ENCODE measurements around the gene DUSP2. TPM values are rescaled to one million over a fixed set of nuclear protein-coding genes. Genes with fewer than 3 reads are reported as not detected.

DUSP2 gene
- total RNA-seq, 1 donor from 2014 or later = 494 TPM

- Mint-ChIP-seq H3K27ac (peak overlapping the region; percentile 87), H3K36me3 (ENCODE audit: low read depth) (peaks cover 4% of the 10 kb centered on the region), H3K4me1 (ENCODE audit: low read depth) (peaks cover 72% of the 10 kb centered on the region), H3K27me3 (ENCODE audit: insufficient read depth) (no peaks in the 10 kb centered on the region), H3K4me3 (peak overlapping the region; percentile 65), H3K9me3 (peaks cover 8% of the 10 kb centered on the region)
- no peak for DNase-seq (ENCODE audit: low spot score)
- intact Hi-C loops (cut with micrococcal nuclease) = loop anchor here (5.0 kb wide), 2 partner anchors 149 to 626 kb away; partner anchors contain the start of gene SNRNP200
These were observed 13.3 kb upstream of the DUSP2 start for GRCh38 chr2:96158554-96158940.

GRCh38 chr2:96157649-96158553 lies 12.7 kb upstream of the DUSP2 start:
- H3K36me3 Mint-ChIP-seq (ENCODE audit: low read depth) = peaks cover 4% of the 10 kb centered on the region
- H3K27me3 Mint-ChIP-seq (ENCODE audit: insufficient read depth) = no peaks in the 10 kb centered on the region
- peaks cover 74% of the 10 kb centered on the region for H3K4me1 Mint-ChIP-seq (ENCODE audit: low read depth)
- peaks cover 8% of the 10 kb centered on the region for H3K9me3 Mint-ChIP-seq
- peak; percentile 74 for DNase-seq (ENCODE audit: low spot score)
- peak overlapping the region; percentile 87 for H3K27ac Mint-ChIP-seq
- peak overlapping the region; percentile 65 for H3K4me3 Mint-ChIP-seq
- intact Hi-C loops (cut with micrococcal nuclease) = loop anchor here (1.0 to 5.0 kb wide), 5 partner anchors 10 to 626 kb away; partner anchors contain the start of genes SNRNP200 and STARD7

- intact Hi-C loops (cut with micrococcal nuclease) = loop anchor here (1.0 to 5.0 kb wide), 5 partner anchors 9 to 625 kb away; partner anchors contain the start of genes SNRNP200 and STARD7
- DNase-seq (ENCODE audit: low spot score) = no peak
- peak overlapping the region; percentile 87 for H3K27ac Mint-ChIP-seq
- no peaks in the 10 kb centered on the region for H3K27me3 Mint-ChIP-seq (ENCODE audit: insufficient read depth)
- H3K4me3 Mint-ChIP-seq = peak overlapping the region; percentile 65
- peaks cover 8% of the 10 kb centered on the region for H3K9me3 Mint-ChIP-seq
- peaks cover 4% of the 10 kb centered on the region for H3K36me3 Mint-ChIP-seq (ENCODE audit: low read depth)
- H3K4me1 Mint-ChIP-seq (ENCODE audit: low read depth) = peaks cover 73% of the 10 kb centered on the region
These were observed 11.8 kb upstream of the DUSP2 start for GRCh38 chr2:96156926-96157648.

DNA sequence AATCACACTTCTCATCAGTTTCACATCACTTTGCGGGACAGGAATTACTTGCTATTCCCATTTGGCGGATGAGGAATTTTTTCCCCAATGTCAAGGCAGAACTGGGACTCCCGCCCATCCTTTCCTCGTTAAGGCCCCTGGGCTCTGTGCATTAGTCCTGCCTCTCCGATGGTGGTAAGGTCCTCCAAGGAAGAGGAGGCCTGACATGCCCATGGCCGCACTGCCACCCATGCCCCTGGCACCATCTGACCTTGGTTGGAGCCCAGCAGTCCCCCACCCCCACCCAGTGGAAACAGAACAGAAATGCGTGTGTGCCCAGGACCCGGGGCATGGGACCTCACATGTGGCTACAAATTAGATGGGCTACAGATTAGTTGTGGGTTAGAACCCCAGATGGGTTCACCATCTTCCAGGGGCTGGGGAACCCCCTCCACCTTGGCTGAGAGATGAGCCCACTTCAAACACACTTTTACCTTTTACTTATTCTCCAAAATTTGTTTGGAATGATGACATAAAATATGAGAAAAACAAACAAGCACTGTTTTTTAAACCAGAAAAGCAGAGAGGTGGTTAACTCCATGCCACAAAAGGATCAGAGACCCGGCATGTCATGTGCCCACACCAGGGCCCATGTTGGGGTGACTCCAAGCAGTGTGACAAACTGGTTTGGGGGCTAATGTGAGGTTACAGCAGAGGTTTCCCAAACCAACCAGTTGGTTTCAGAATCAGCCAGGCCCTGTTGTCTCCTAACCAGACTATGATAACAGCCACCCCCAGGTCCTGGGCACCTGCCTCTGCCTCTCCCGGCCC lies 11.0 kb upstream of the DUSP2 start:
- Mint-ChIP-seq H3K27ac (peak overlapping the region; percentile 87), H3K9me3 (peaks cover 8% of the 10 kb centered on the region), H3K27me3 (ENCODE audit: insufficient read depth) (no peaks in the 10 kb centered on the region), H3K4me3 (peak overlapping the region; percentile 65), H3K36me3 (ENCODE audit: low read depth) (peaks cover 4% of the 10 kb centered on the region), H3K4me1 (ENCODE audit: low read depth) (peaks cover 75% of the 10 kb centered on the region)
- peak; percentile 37 for DNase-seq (ENCODE audit: low spot score)
- intact Hi-C loops (cut with micrococcal nuclease) = loop anchor here (2.0 to 5.0 kb wide), 3 partner anchors 53 to 624 kb away; partner anchors contain the start of genes SNRNP200 and STARD7

DNA sequence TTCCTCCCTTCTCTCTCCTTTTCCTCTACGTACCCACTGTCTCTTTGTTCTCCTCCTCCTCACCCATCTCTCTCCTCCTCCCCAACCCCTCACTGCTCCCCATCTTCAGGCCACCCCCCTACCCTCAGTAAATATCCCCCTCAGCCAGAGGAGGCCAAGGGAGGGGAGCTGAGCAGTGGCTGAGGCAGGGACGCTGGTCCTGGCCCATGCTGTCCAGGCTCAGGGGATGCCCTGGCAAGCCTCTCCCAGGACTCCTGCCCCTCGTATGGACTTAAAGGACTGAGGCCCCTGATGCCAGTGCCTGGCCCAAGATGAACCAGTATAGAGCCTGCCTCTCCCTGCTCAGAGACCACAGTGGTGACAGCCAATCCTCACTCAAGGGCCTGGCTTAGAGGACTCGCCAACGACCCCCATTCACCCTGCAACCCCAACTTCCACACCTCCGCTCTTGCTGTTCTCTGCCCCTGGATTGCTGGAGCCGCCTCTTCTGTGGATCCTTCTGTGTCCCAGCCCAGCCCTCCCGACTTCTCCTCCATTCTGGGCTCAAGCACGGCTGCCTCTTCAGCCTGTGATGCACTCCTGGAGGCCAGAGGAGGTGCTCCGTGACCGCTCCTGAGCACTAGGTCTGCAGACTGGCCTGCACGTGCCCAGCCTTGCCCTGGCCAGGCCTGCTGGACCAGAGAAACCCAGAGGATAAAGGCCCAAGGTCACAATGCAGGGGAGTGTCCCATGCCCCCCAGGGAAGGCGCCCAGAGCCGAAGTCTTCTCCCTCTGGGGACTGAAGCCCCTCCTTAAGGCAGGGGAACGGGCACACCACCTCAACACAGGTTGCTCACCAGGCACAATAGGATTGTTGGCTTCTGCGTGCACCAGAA lies 9.5 kb upstream of the DUSP2 start:
- H3K4me3 Mint-ChIP-seq = no peak overlapping the region
- intact Hi-C loops (cut with micrococcal nuclease) = loop anchor here (5.0 kb wide), 2 partner anchors 153 to 622 kb away; partner anchors contain the start of gene SNRNP200
- H3K9me3 Mint-ChIP-seq = no peaks in the 10 kb centered on the region
- DNase-seq (ENCODE audit: low spot score) = no peak
- peak overlapping the region; percentile 87 for H3K27ac Mint-ChIP-seq
- H3K27me3 Mint-ChIP-seq (ENCODE audit: insufficient read depth) = no peaks in the 10 kb centered on the region
- no peaks in the 10 kb centered on the region for H3K36me3 Mint-ChIP-seq (ENCODE audit: low read depth)
- peaks cover 72% of the 10 kb centered on the region for H3K4me1 Mint-ChIP-seq (ENCODE audit: low read depth)

DNA sequence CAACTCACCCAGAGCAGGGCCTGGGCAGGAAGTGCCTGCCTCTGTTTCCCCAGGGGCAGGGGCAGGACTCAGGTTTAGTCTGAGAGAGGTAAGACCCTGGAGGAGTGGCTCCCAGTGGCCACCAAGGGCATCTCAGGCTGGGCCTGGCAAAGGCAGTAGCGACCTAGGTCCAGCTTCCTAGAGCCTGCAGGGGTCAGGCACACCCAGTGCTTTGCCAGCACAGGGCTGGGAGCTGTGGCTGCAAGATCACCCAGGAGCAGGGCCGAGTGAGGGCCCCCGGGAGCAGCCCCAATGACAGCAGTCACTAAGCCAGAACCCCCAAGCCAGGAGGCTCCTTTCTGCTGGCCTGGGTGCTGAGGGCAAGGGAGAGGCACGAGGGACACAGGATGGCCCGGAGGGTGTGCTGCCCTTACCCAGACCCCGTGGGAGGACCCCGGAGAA lies 8.8 kb upstream of the DUSP2 start:
- Mint-ChIP-seq H3K27me3 (ENCODE audit: insufficient read depth) (no peaks in the 10 kb centered on the region), H3K4me3 (no peak overlapping the region), H3K9me3 (no peaks in the 10 kb centered on the region), H3K4me1 (ENCODE audit: low read depth) (peaks cover 68% of the 10 kb centered on the region), H3K36me3 (ENCODE audit: low read depth) (no peaks in the 10 kb centered on the region), H3K27ac (no peak overlapping the region)
- DNase-seq (ENCODE audit: low spot score) = no peak
- intact Hi-C loops (cut with micrococcal nuclease) = no loop called here

DNA sequence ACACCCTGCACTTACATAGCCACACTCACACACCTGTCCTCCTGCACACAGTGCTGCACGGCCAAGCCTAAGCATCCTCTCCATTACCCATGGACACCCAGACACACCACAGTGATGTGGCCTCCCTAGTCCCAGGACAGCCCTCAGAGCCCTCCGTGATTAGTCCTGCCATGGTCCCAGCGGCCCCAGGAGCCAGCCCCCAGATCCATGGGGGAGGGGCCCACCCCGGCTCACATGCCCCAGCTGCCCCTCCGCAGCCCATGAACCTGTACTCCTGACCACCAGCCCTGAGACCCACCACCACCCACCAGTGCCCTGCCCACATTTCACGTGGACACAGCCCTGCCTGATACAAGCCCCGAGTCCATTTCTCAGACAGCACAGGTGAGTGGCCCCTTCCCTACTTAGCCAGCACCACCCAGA lies 8.1 kb upstream of the DUSP2 start:
- Mint-ChIP-seq H3K36me3 (ENCODE audit: low read depth) (no peaks in the 10 kb centered on the region), H3K27ac (peak overlapping the region; percentile 70), H3K27me3 (ENCODE audit: insufficient read depth) (no peaks in the 10 kb centered on the region), H3K9me3 (no peaks in the 10 kb centered on the region), H3K4me3 (no peak overlapping the region), H3K4me1 (ENCODE audit: low read depth) (peaks cover 74% of the 10 kb centered on the region)
- intact Hi-C loops (cut with micrococcal nuclease) = no loop called here
- DNase-seq (ENCODE audit: low spot score) = no peak

GRCh38 chr2:96152304-96153161 lies 7.3 kb upstream of the DUSP2 start:
- intact Hi-C loops (cut with micrococcal nuclease) = no loop called here
- peak overlapping the region; percentile 70 for H3K27ac Mint-ChIP-seq
- H3K27me3 Mint-ChIP-seq (ENCODE audit: insufficient read depth) = no peaks in the 10 kb centered on the region
- no peaks in the 10 kb centered on the region for H3K9me3 Mint-ChIP-seq
- no peak for DNase-seq (ENCODE audit: low spot score)
- H3K4me3 Mint-ChIP-seq = no peak overlapping the region
- no peaks in the 10 kb centered on the region for H3K36me3 Mint-ChIP-seq (ENCODE audit: low read depth)
- peaks cover 74% of the 10 kb centered on the region for H3K4me1 Mint-ChIP-seq (ENCODE audit: low read depth)

- Mint-ChIP-seq H3K9me3 (no peaks in the 10 kb centered on the region), H3K4me1 (ENCODE audit: low read depth) (peaks cover 74% of the 10 kb centered on the region), H3K4me3 (no peak overlapping the region), H3K27me3 (ENCODE audit: insufficient read depth) (no peaks in the 10 kb centered on the region), H3K36me3 (ENCODE audit: low read depth) (no peaks in the 10 kb centered on the region), H3K27ac (peak overlapping the region; percentile 26)
- intact Hi-C loops (cut with micrococcal nuclease) = no loop called here
- DNase-seq (ENCODE audit: low spot score) = no peak
These were observed 6.5 kb upstream of the DUSP2 start for GRCh38 chr2:96151595-96152303.

GRCh38 chr2:96150791-96151594 lies 5.8 kb upstream of the DUSP2 start:
- Mint-ChIP-seq H3K27ac (peak overlapping the region; percentile 26), H3K9me3 (no peaks in the 10 kb centered on the region)

More at GRCh38 chr2:96150791-96151594, 5.8 kb upstream of the DUSP2 start:
- Mint-ChIP-seq H3K36me3 (ENCODE audit: low read depth) (no peaks in the 10 kb centered on the region), H3K4me3 (no peak overlapping the region), H3K27me3 (ENCODE audit: insufficient read depth) (no peaks in the 10 kb centered on the region), H3K4me1 (ENCODE audit: low read depth) (peaks cover 74% of the 10 kb centered on the region)
- DNase-seq (ENCODE audit: low spot score) = no peak
- intact Hi-C loops (cut with micrococcal nuclease) = no loop called here

Data from activated T-helper 1 cell treated with anti-CD3 and anti-CD28 coated beads, Interleukin-12 subunit alpha, Interleukin-12 subunit beta, Interleukin-2, Interleukin-4 antibody, amounts not matched to agents 30 ng/mL and 10 ng/mL and 1 ng/mL, durations not matched to agents 14 hours and 24 hours and 36 hours (primary cell).